ENCODE results near the gene FAU. TPM values are rescaled to one million over a fixed set of nuclear protein-coding genes. Genes with fewer than 3 reads are reported as not detected.

The FAU gene
- total and polyA plus RNA-seq, 2 of the 13 experiments (the other 11 are each of a cell fraction or from before 2014, with no cell fraction given): 374 to 869 TPM

DNA sequence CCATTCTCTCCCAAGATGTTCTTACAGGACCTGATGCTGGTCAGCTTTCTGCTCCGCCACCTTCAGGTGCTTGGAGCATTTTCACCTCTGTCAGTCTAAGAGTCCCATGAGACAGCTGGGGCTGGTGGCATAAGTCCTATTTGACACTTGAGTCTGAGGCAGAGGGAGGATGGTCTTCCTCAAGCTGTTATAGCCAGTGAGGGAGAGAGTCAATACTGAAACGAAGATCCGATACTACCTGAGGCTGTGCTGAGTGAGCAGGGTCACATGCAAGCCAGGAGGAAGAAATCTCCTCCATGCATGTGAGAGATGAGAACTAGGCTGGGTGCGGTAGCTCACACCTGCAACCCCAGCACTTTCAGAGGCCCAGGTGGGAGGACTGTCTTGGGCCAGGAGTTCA, 32.3 kb downstream of the FAU start:
- no peak overlapping the region for H3K9ac ChIP-seq (ENCODE audit: insufficient read depth, low read depth, low read length)
- CTCF ChIA-PET (ENCODE audit: low intra/inter-chr PET ratio, low total read pairs): no interaction called here
- no peak overlapping the region for H2AFZ ChIP-seq (ENCODE audit: low read length)
- 92% methylated on average over 4 of the region's 4 CpGs for WGBS (ENCODE audit: low lambda C conversion rate)
- BruUV-seq (replicated peaks): no TSS peak
- no peaks in the 10 kb centered on the region for H3K27me3 ChIP-seq (ENCODE audit: control insufficient read depth in 1 of 2, insufficient read depth in 2 of 2, low read length in 2 of 2)
- peaks cover 9% of the 10 kb centered on the region for H3K79me2 ChIP-seq (ENCODE audit: insufficient read depth, low read length)
- H3K4me3 ChIP-seq (replicated peaks in 1 of 3; ENCODE audit: insufficient read depth in 1 of 3, low read depth in 2 of 3, low read length in 3 of 3): no peak overlapping the region
- no peak for DNase-seq (ENCODE audit: low spot score)
- no peaks in the 10 kb centered on the region for H3K9me3 ChIP-seq (ENCODE audit: low read length)
- H3K36me3 ChIP-seq (replicated peaks in 1 of 2; ENCODE audit: control insufficient read depth in 1 of 2, insufficient read depth in 2 of 2, low read length in 2 of 2): peaks cover 13 to 18% of the 10 kb centered on the region in 2 experiments; a peak in 3 of 5 replicates
- FAIRE-seq: no peak
- H3K4me1 ChIP-seq (ENCODE audit: insufficient read depth, low read length): peaks cover 38% of the 10 kb centered on the region
- in situ Hi-C loops (cut with HindIII; ENCODE audit: extremely low pct_ligation_motif_present, low pct_unique_long_range_greater_than_20kb): no loop called here
- intact Hi-C loops (cut with micrococcal nuclease; ENCODE audit: unreplicated experiment): no loop called here
- POLR2A ChIA-PET: interaction anchor here (1.8 kb wide), 1 partner anchor 22 kb away, joined by 9 read pairs; the partner anchor contains the start of gene TM7SF2
- no peak overlapping the region for H3K27ac ChIP-seq (ENCODE audit: extremely low read length, insufficient read depth, low read length)
- H4K20me1 ChIP-seq (ENCODE audit: insufficient read depth, low read length): no peaks in the 10 kb centered on the region
- no peak overlapping the region for H3K4me2 ChIP-seq (ENCODE audit: low read depth, low read length)
- ATAC-seq: no peak
- TF ChIP-seq, protein P1, sequence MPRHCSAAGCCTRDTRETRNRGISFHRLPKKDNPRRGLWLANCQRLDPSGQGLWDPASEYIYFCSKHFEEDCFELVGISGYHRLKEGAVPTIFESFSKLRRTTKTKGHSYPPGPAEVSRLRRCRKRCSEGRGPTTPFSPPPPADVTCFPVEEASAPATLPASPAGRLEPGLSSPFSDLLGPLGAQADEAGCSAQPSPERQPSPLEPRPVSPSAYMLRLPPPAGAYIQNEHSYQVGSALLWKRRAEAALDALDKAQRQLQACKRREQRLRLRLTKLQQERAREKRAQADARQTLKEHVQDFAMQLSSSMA (CRISPR knock-in tag; IDR thresholded peaks at IDR 0.05): no peak
- no peak for TF ChIP-seq BORCS8-MEF2B (CRISPR knock-in tag; IDR thresholded peaks at IDR 0.05)
- TF ChIP-seq, protein P2, sequence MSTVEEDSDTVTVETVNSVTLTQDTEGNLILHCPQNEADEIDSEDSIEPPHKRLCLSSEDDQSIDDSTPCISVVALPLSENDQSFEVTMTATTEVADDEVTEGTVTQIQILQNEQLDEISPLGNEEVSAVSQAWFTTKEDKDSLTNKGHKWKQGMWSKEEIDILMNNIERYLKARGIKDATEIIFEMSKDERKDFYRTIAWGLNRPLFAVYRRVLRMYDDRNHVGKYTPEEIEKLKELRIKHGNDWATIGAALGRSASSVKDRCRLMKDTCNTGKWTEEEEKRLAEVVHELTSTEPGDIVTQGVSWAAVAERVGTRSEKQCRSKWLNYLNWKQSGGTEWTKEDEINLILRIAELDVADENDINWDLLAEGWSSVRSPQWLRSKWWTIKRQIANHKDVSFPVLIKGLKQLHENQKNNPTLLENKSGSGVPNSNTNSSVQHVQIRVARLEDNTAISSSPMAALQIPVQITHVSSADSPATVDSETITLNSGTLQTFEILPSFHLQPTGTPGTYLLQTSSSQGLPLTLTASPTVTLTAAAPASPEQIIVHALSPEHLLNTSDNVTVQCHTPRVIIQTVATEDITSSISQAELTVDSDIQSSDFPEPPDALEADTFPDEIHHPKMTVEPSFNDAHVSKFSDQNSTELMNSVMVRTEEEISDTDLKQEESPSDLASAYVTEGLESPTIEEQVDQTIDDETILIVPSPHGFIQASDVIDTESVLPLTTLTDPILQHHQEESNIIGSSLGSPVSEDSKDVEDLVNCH (CRISPR knock-in tag; IDR thresholded peaks at IDR 0.05): no peak
- TF ChIP-seq, protein P3, sequence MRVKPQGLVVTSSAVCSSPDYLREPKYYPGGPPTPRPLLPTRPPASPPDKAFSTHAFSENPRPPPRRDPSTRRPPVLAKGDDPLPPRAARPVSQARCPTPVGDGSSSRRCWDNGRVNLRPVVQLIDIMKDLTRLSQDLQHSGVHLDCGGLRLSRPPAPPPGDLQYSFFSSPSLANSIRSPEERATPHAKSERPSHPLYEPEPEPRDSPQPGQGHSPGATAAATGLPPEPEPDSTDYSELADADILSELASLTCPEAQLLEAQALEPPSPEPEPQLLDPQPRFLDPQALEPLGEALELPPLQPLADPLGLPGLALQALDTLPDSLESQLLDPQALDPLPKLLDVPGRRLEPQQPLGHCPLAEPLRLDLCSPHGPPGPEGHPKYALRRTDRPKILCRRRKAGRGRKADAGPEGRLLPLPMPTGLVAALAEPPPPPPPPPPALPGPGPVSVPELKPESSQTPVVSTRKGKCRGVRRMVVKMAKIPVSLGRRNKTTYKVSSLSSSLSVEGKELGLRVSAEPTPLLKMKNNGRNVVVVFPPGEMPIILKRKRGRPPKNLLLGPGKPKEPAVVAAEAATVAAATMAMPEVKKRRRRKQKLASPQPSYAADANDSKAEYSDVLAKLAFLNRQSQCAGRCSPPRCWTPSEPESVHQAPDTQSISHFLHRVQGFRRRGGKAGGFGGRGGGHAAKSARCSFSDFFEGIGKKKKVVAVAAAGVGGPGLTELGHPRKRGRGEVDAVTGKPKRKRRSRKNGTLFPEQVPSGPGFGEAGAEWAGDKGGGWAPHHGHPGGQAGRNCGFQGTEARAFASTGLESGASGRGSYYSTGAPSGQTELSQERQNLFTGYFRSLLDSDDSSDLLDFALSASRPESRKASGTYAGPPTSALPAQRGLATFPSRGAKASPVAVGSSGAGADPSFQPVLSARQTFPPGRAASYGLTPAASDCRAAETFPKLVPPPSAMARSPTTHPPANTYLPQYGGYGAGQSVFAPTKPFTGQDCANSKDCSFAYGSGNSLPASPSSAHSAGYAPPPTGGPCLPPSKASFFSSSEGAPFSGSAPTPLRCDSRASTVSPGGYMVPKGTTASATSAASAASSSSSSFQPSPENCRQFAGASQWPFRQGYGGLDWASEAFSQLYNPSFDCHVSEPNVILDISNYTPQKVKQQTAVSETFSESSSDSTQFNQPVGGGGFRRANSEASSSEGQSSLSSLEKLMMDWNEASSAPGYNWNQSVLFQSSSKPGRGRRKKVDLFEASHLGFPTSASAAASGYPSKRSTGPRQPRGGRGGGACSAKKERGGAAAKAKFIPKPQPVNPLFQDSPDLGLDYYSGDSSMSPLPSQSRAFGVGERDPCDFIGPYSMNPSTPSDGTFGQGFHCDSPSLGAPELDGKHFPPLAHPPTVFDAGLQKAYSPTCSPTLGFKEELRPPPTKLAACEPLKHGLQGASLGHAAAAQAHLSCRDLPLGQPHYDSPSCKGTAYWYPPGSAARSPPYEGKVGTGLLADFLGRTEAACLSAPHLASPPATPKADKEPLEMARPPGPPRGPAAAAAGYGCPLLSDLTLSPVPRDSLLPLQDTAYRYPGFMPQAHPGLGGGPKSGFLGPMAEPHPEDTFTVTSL (CRISPR knock-in tag; IDR thresholded peaks at IDR 0.05; ENCODE audit: borderline replicate concordance): no peak
- TF ChIP-seq, protein P4, sequence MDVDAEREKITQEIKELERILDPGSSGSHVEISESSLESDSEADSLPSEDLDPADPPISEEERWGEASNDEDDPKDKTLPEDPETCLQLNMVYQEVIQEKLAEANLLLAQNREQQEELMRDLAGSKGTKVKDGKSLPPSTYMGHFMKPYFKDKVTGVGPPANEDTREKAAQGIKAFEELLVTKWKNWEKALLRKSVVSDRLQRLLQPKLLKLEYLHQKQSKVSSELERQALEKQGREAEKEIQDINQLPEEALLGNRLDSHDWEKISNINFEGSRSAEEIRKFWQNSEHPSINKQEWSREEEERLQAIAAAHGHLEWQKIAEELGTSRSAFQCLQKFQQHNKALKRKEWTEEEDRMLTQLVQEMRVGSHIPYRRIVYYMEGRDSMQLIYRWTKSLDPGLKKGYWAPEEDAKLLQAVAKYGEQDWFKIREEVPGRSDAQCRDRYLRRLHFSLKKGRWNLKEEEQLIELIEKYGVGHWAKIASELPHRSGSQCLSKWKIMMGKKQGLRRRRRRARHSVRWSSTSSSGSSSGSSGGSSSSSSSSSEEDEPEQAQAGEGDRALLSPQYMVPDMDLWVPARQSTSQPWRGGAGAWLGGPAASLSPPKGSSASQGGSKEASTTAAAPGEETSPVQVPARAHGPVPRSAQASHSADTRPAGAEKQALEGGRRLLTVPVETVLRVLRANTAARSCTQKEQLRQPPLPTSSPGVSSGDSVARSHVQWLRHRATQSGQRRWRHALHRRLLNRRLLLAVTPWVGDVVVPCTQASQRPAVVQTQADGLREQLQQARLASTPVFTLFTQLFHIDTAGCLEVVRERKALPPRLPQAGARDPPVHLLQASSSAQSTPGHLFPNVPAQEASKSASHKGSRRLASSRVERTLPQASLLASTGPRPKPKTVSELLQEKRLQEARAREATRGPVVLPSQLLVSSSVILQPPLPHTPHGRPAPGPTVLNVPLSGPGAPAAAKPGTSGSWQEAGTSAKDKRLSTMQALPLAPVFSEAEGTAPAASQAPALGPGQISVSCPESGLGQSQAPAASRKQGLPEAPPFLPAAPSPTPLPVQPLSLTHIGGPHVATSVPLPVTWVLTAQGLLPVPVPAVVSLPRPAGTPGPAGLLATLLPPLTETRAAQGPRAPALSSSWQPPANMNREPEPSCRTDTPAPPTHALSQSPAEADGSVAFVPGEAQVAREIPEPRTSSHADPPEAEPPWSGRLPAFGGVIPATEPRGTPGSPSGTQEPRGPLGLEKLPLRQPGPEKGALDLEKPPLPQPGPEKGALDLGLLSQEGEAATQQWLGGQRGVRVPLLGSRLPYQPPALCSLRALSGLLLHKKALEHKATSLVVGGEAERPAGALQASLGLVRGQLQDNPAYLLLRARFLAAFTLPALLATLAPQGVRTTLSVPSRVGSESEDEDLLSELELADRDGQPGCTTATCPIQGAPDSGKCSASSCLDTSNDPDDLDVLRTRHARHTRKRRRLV (CRISPR knock-in tag; IDR thresholded peaks at IDR 0.05): no peak
- no peak for TF ChIP-seq ZNF883 (CRISPR knock-in tag; IDR thresholded peaks at IDR 0.05; ENCODE audit: not compliant biosample characterization)
- no peak for TF ChIP-seq SNRNP70 (IDR thresholded peaks at IDR 0.05; ENCODE audit: low read depth, low read length)
- no peak for TF ChIP-seq ZNF382 (CRISPR knock-in tag; IDR thresholded peaks at IDR 0.05; ENCODE audit: borderline replicate concordance)
- TF ChIP-seq MAZ (IDR thresholded peaks at IDR 0.05; ENCODE audit: borderline replicate concordance, low read depth, low read length): no peak
- no peak for TF ChIP-seq MAZ (CRISPR knock-in tag; IDR thresholded peaks at IDR 0.05; ENCODE audit: low read depth)

All from HepG2 (cell line).